WTC11 (cell line): ENCODE results near the gene CFAP74. TPM values are rescaled to one million over a fixed set of nuclear protein-coding genes. Genes with fewer than 3 reads are reported as not detected.

Source experiments
- ATAC-seq: fragments of 200-7000 bp; cut with Tn5 transposase; 2 replicates; pipeline ENCODE4 v1.10.0; 2021; ENCODE audit warnings: mild to moderate bottlenecking, moderate library complexity
- CTCF ChIA-PET: fragments of 300-600 bp; sonication (Branson Sonifier 250); formaldehyde crosslinking; loops from one replicate; lab custom pipeline; 2021; ENCODE audit warnings: antibody characterized with exemption; lab: Charles Lee
- POLR2A ChIA-PET: fragments of 350-600 bp; sonication (Branson Sonifier 250); formaldehyde crosslinking; loops from one replicate; lab custom pipeline; 2021; ENCODE audit warnings: antibody characterized with exemption; lab: Charles Lee
- DNase-seq: peaks from one replicate; pipeline ENCODE4 v3.0.0; 2021; ENCODE audit warnings: low spot score
- H3K27ac Mint-ChIP-seq: 2 replicates; pipeline ENCODE4 v1.8.0; 2021; ENCODE audit warnings: mixed read lengths
- H3K27me3 Mint-ChIP-seq: 2 replicates; pipeline ENCODE4 v1.8.0; 2021; ENCODE audit warnings: low read depth, mild to moderate bottlenecking, moderate library complexity, mixed read lengths
- H3K36me3 Mint-ChIP-seq: 2 replicates; pipeline ENCODE4 v1.8.0; 2021; ENCODE audit warnings: mixed read lengths
- H3K4me1 Mint-ChIP-seq: 2 replicates; pipeline ENCODE4 v1.8.0; 2022; ENCODE audit warnings: mixed read lengths
- H3K4me3 Mint-ChIP-seq: 2 replicates; pipeline ENCODE4 v1.8.0; 2021; ENCODE audit warnings: mild to moderate bottlenecking, moderate library complexity, mixed read lengths
- H3K9me3 Mint-ChIP-seq: 2 replicates; pipeline ENCODE4 v1.8.0; 2021; ENCODE audit warnings: mixed read lengths
- CREM ChIP-seq: sonication (generic); formaldehyde crosslinking; IDR thresholded peaks from 2 replicates; pipeline ENCODE4 v1.8.1; 2022; ENCODE audit warnings: mild to moderate bottlenecking, missing genetic modification reagents, moderate library complexity
- FOXK1 ChIP-seq: sonication (generic); formaldehyde crosslinking; IDR thresholded peaks from 2 replicates; pipeline ENCODE4 v1.8.0; 2022; ENCODE audit warnings: mild to moderate bottlenecking, moderate library complexity, missing genetic modification reagents
- GABPB1 ChIP-seq: sonication (generic); formaldehyde crosslinking; IDR thresholded peaks from 2 replicates; pipeline ENCODE4 v1.8.1; 2023; ENCODE audit warnings: mild to moderate bottlenecking, missing genetic modification reagents
- MYBL2 ChIP-seq: sonication (generic); formaldehyde crosslinking; IDR thresholded peaks from 2 replicates; pipeline ENCODE4 v1.8.1; 2023; ENCODE audit warnings: mild to moderate bottlenecking, moderate library complexity, missing genetic modification reagents
- NFE2L1 ChIP-seq: sonication (generic); formaldehyde crosslinking; IDR thresholded peaks from 2 replicates; pipeline ENCODE4 v1.8.1; 2023; ENCODE audit warnings: missing genetic modification reagents
- NR1H2 ChIP-seq: sonication (generic); formaldehyde crosslinking; IDR thresholded peaks from 2 replicates; pipeline ENCODE4 v1.9.0; 2021; ENCODE audit warnings: mild to moderate bottlenecking, moderate library complexity, missing genetic modification reagents
- RORB ChIP-seq: fragments of 250-450 bp; sonication (Bioruptor Pico); IDR thresholded peaks from 2 replicates; pipeline ENCODE4 v1.9.0; 2021; ENCODE audit warnings: mild to moderate bottlenecking
- SP1 ChIP-seq: sonication (generic); formaldehyde crosslinking; conservative IDR thresholded peaks from 2 replicates; pipeline ENCODE4 v1.8.1; 2022; ENCODE audit warnings: missing genetic modification reagents
- TCF7 ChIP-seq: sonication (generic); formaldehyde crosslinking; IDR thresholded peaks from 2 replicates; pipeline ENCODE4 v1.8.0; 2022; ENCODE audit warnings: mild to moderate bottlenecking, low read depth, missing genetic modification reagents, moderate library complexity
- TEAD1 ChIP-seq: sonication (generic); formaldehyde crosslinking; IDR thresholded peaks from 2 replicates; pipeline ENCODE4 v1.8.0; 2022; ENCODE audit warnings: mild to moderate bottlenecking, missing genetic modification reagents
- ZNF121 ChIP-seq: sonication (generic); formaldehyde crosslinking; IDR thresholded peaks from 2 replicates; pipeline ENCODE4 v1.8.0; 2023; ENCODE audit warnings: missing genetic modification reagents
- ZNF232 ChIP-seq: sonication (generic); formaldehyde crosslinking; IDR thresholded peaks from 2 replicates; pipeline ENCODE4 v1.8.0; 2022; ENCODE audit warnings: mild to moderate bottlenecking, missing genetic modification reagents
- total RNA-seq: library from RNA; stranded (reverse); gene quantifications from 3 replicates; pipeline ENCODE4 v1.2.3, GENCODE V29; 2021
- TF ChIP-seq, protein P1 (sequence below): sonication (generic); formaldehyde crosslinking; IDR thresholded peaks from 2 replicates; pipeline ENCODE4 v1.8.0; 2023; ENCODE audit warnings: mild to moderate bottlenecking, missing genetic modification reagents
- TF ChIP-seq, protein P2 (sequence below): sonication (generic); formaldehyde crosslinking; IDR thresholded peaks from 2 replicates; pipeline ENCODE4 v1.8.1; 2022; ENCODE audit warnings: mild to moderate bottlenecking, moderate library complexity, missing genetic modification reagents
- TF ChIP-seq, protein P3 (sequence below): sonication (generic); formaldehyde crosslinking; IDR thresholded peaks from 2 replicates; pipeline ENCODE4 v1.8.0; 2022; ENCODE audit warnings: mild to moderate bottlenecking, missing genetic modification reagents
- TF ChIP-seq, protein P4 (sequence below): sonication (generic); formaldehyde crosslinking; IDR thresholded peaks from 2 replicates; pipeline ENCODE4 v1.8.1; 2023; ENCODE audit warnings: mild to moderate bottlenecking, missing genetic modification reagents, moderate library complexity
- TF ChIP-seq, protein P5 (sequence below): sonication (generic); formaldehyde crosslinking; IDR thresholded peaks from 2 replicates; pipeline ENCODE4 v1.8.0; 2022; ENCODE audit warnings: mild to moderate bottlenecking, missing genetic modification reagents
- TF ChIP-seq, protein P6 (sequence below): fragments of 250-450 bp; sonication (Bioruptor Pico); IDR thresholded peaks from 2 replicates; pipeline ENCODE4 v1.9.0; 2021; ENCODE audit warnings: mild to moderate bottlenecking
- TF ChIP-seq, protein P7 (sequence below): sonication (generic); formaldehyde crosslinking; IDR thresholded peaks from 2 replicates; pipeline ENCODE4 v1.8.0; 2023; ENCODE audit warnings: missing genetic modification reagents, mild to moderate bottlenecking, borderline replicate concordance

CFAP74 gene
- total RNA-seq, 1 experiment from 2014 or later = 0.35 TPM

DNA sequence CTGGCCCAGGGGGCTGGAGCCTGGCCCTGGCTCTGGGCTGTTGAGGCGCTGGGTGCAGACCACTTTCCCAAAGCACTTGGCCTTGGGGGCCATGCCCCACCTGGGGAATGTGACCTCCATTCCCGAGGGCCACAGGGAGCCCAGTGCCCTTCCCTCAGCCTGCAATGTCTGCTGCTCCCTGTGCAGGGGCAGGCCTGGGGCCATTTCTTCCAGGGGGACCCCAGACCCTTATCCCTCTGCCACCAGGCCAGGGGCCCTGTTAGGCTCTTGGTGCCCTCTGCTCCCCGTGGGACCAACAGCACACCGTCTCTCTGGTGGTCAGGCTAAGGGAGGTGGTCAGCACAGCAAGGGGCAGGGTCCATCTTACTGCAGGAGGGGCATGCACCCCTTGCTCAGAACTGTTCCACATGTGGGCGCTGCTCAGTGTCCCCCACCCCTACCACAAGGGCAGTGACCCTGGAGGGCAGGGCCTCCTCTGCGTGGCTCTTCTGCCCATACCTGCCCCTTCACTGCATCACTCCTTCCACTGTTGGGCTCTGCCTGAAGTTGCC lies 83.5 kb downstream of the CFAP74 start:
- ATAC-seq = no peak
- Mint-ChIP-seq H3K36me3 (no peaks in the 10 kb centered on the region), H3K4me1 (peaks cover 7% of the 10 kb centered on the region; the same call in 1 of the 2 replicates), H3K27ac (no peak overlapping the region), H3K27me3 (no peaks in the 10 kb centered on the region), H3K4me3 (peak overlapping the region; percentile 30), H3K9me3 (no peaks in the 10 kb centered on the region)
- TF ChIP-seq NR1H2 (CRISPR knock-in tag) (no peak), MYBL2 (CRISPR knock-in tag) (peak; percentile 11; the same call in 1 of the 2 replicates), ZNF121 (CRISPR knock-in tag) (no peak)
- ChIA-PET CTCF (interaction anchor here (2.6 to 5.7 kb wide), 2 partner anchors 11 to 125 kb away, joined by 19 to 46 read pairs; no protein-coding TSS in a partner anchor), POLR2A (interaction anchor here (1.3 kb wide), 1 partner anchor 29 kb away, joined by 5 read pairs; no protein-coding TSS in a partner anchor)
- DNase-seq = no peak

DNA sequence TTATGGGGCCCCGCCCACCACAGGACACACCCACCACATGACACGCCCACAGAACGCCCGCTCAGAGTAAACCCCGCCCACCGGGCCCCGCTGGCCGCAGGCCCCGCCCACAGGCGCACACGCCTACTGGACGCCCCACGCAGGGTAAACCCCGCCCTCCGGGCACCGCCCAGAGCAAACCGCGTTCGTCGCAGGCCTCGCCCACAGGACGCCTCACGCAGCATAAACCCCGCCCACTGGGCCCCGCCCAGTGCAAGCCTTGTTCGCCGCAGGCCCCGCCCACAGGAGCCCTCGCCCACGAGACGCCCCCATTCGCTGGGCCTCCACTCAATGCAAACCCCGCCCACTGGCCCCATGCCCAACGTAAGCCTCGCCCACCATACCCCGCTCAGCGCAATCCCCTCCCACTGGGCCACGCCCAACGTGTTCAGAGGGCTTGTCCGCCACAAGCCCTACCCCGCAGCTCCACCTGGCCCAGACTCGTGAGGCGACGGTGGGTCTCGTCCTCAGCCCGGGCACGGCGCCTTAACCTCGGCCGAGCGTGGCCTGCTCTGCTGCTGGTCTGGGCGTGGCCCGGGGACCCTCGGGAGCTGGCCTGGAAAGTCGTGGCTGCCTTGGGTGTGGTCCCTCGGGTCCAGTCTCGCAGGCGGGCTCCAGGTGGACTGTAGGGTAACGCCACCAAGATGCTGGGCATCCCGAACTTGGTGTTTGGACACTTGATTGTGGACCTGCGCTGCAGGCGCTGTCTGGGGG lies 84.1 kb downstream of the CFAP74 start:
- Mint-ChIP-seq H3K27ac (no peak overlapping the region), H3K4me1 (peaks cover 7% of the 10 kb centered on the region; the same call in 1 of the 2 replicates), H3K4me3 (peak overlapping the region; percentile 30), H3K27me3 (no peaks in the 10 kb centered on the region), H3K9me3 (no peaks in the 10 kb centered on the region), H3K36me3 (no peaks in the 10 kb centered on the region)
- peak; percentile 87 for ATAC-seq
- DNase-seq = peak; percentile 100
- CTCF ChIA-PET = interaction anchor here (1.3 to 5.7 kb wide), 3 partner anchors 11 to 126 kb away, joined by 5 to 46 read pairs (median 19); no protein-coding TSS in a partner anchor
- POLR2A ChIA-PET = interaction anchor here (1.3 kb wide), 1 partner anchor 28 kb away, joined by 5 read pairs; no protein-coding TSS in a partner anchor
- TF ChIP-seq, protein P1, sequence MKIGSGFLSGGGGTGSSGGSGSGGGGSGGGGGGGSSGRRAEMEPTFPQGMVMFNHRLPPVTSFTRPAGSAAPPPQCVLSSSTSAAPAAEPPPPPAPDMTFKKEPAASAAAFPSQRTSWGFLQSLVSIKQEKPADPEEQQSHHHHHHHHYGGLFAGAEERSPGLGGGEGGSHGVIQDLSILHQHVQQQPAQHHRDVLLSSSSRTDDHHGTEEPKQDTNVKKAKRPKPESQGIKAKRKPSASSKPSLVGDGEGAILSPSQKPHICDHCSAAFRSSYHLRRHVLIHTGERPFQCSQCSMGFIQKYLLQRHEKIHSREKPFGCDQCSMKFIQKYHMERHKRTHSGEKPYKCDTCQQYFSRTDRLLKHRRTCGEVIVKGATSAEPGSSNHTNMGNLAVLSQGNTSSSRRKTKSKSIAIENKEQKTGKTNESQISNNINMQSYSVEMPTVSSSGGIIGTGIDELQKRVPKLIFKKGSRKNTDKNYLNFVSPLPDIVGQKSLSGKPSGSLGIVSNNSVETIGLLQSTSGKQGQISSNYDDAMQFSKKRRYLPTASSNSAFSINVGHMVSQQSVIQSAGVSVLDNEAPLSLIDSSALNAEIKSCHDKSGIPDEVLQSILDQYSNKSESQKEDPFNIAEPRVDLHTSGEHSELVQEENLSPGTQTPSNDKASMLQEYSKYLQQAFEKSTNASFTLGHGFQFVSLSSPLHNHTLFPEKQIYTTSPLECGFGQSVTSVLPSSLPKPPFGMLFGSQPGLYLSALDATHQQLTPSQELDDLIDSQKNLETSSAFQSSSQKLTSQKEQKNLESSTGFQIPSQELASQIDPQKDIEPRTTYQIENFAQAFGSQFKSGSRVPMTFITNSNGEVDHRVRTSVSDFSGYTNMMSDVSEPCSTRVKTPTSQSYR (CRISPR knock-in tag) = peak; percentile 14; the same call in 1 of the 2 replicates
- TF ChIP-seq NFE2L1 (CRISPR knock-in tag) (peak; percentile 72; the same call in 1 of the 2 replicates), TCF7 (CRISPR knock-in tag) (0 out of 2 replicates have a peak, but pooled peaks have one; percentile 24), SP1 (CRISPR knock-in tag) (peak; percentile 91), MYBL2 (CRISPR knock-in tag) (peak; percentile 41), GABPB1 (peak; percentile 22; the same call in 1 of the 2 replicates), CREM (CRISPR knock-in tag) (no peak; the same call in 1 of the 2 replicates), ZNF232 (0 out of 2 replicates have a peak, but pooled peaks have one; percentile 27), RORB (CRISPR knock-in tag) (no peak), FOXK1 (CRISPR knock-in tag) (0 out of 2 replicates have a peak, but pooled peaks have one; percentile 62), TEAD1 (CRISPR knock-in tag) (peak; percentile 45; the same call in 1 of the 2 replicates)
- TF ChIP-seq, protein P2, sequence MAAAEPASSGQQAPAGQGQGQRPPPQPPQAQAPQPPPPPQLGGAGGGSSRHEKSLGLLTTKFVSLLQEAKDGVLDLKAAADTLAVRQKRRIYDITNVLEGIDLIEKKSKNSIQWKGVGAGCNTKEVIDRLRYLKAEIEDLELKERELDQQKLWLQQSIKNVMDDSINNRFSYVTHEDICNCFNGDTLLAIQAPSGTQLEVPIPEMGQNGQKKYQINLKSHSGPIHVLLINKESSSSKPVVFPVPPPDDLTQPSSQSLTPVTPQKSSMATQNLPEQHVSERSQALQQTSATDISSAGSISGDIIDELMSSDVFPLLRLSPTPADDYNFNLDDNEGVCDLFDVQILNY = peak; percentile 71
- TF ChIP-seq, protein P3, sequence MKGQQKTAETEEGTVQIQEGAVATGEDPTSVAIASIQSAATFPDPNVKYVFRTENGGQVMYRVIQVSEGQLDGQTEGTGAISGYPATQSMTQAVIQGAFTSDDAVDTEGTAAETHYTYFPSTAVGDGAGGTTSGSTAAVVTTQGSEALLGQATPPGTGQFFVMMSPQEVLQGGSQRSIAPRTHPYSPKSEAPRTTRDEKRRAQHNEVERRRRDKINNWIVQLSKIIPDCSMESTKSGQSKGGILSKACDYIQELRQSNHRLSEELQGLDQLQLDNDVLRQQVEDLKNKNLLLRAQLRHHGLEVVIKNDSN (CRISPR knock-in tag) = peak; percentile 63
- TF ChIP-seq, protein P4, sequence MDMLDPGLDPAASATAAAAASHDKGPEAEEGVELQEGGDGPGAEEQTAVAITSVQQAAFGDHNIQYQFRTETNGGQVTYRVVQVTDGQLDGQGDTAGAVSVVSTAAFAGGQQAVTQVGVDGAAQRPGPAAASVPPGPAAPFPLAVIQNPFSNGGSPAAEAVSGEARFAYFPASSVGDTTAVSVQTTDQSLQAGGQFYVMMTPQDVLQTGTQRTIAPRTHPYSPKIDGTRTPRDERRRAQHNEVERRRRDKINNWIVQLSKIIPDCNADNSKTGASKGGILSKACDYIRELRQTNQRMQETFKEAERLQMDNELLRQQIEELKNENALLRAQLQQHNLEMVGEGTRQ (CRISPR knock-in tag) = peak; percentile 64
- TF ChIP-seq, protein P5, sequence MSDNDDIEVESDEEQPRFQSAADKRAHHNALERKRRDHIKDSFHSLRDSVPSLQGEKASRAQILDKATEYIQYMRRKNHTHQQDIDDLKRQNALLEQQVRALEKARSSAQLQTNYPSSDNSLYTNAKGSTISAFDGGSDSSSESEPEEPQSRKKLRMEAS = peak; percentile 87
- TF ChIP-seq, protein P6, sequence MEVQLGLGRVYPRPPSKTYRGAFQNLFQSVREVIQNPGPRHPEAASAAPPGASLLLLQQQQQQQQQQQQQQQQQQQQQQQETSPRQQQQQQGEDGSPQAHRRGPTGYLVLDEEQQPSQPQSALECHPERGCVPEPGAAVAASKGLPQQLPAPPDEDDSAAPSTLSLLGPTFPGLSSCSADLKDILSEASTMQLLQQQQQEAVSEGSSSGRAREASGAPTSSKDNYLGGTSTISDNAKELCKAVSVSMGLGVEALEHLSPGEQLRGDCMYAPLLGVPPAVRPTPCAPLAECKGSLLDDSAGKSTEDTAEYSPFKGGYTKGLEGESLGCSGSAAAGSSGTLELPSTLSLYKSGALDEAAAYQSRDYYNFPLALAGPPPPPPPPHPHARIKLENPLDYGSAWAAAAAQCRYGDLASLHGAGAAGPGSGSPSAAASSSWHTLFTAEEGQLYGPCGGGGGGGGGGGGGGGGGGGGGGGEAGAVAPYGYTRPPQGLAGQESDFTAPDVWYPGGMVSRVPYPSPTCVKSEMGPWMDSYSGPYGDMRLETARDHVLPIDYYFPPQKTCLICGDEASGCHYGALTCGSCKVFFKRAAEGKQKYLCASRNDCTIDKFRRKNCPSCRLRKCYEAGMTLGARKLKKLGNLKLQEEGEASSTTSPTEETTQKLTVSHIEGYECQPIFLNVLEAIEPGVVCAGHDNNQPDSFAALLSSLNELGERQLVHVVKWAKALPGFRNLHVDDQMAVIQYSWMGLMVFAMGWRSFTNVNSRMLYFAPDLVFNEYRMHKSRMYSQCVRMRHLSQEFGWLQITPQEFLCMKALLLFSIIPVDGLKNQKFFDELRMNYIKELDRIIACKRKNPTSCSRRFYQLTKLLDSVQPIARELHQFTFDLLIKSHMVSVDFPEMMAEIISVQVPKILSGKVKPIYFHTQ = no peak
- TF ChIP-seq, protein P7, sequence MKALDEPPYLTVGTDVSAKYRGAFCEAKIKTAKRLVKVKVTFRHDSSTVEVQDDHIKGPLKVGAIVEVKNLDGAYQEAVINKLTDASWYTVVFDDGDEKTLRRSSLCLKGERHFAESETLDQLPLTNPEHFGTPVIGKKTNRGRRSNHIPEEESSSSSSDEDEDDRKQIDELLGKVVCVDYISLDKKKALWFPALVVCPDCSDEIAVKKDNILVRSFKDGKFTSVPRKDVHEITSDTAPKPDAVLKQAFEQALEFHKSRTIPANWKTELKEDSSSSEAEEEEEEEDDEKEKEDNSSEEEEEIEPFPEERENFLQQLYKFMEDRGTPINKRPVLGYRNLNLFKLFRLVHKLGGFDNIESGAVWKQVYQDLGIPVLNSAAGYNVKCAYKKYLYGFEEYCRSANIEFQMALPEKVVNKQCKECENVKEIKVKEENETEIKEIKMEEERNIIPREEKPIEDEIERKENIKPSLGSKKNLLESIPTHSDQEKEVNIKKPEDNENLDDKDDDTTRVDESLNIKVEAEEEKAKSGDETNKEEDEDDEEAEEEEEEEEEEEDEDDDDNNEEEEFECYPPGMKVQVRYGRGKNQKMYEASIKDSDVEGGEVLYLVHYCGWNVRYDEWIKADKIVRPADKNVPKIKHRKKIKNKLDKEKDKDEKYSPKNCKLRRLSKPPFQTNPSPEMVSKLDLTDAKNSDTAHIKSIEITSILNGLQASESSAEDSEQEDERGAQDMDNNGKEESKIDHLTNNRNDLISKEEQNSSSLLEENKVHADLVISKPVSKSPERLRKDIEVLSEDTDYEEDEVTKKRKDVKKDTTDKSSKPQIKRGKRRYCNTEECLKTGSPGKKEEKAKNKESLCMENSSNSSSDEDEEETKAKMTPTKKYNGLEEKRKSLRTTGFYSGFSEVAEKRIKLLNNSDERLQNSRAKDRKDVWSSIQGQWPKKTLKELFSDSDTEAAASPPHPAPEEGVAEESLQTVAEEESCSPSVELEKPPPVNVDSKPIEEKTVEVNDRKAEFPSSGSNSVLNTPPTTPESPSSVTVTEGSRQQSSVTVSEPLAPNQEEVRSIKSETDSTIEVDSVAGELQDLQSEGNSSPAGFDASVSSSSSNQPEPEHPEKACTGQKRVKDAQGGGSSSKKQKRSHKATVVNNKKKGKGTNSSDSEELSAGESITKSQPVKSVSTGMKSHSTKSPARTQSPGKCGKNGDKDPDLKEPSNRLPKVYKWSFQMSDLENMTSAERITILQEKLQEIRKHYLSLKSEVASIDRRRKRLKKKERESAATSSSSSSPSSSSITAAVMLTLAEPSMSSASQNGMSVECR (CRISPR knock-in tag) = no peak; the same call in 1 of the 2 replicates
